Tibial nerve (tissue), 4 donors: Measurements from ENCODE around the gene KAT6B.

Source experiments
- CTCF ChIP-seq, 5 experiments: fragments of 200-600 bp in 3 of 5; fragments of 450-650 bp in 2 of 5; sonication (generic) in 3 of 5; IDR thresholded peaks; one replicate each; pipeline ENCODE4 v1.5.1; 2016 to 2019; ENCODE audit warnings: antibody characterized with exemption in 5 of 5, mild to moderate bottlenecking in 3 of 5, moderate library complexity in 2 of 5
- EP300 ChIP-seq, 2 donors: sonication (generic); formaldehyde crosslinking; IDR thresholded peaks; one replicate each; pipeline ENCODE4 v1.6.1; 2017; ENCODE audit warnings: antibody characterized with exemption in 2 of 2, mild to moderate bottlenecking in 1 of 2
- POLR2A ChIP-seq, 2 donors: fragments of 450-650 bp; IDR thresholded peaks; one replicate each; pipeline ENCODE4 v1.6.1; 2017; ENCODE audit warnings: antibody characterized with exemption in 2 of 2, mild to moderate bottlenecking in 2 of 2, moderate library complexity in 2 of 2

GRCh38 chr10:74888962-74889661 is 62.7 kb downstream of the KAT6B start:
- TF ChIP-seq CTCF (IDR thresholded peaks at IDR 0.05) (no peak), POLR2A (IDR thresholded peaks at IDR 0.05) (no peak), EP300 (IDR thresholded peaks at IDR 0.05) (no peak)
